Neural cell (in vitro differentiated cells): ENCODE results near the gene MRGPRD. TPM values are rescaled to one million over a fixed set of nuclear protein-coding genes. Genes with fewer than 3 reads are reported as not detected.

Experiments
- H2AFZ ChIP-seq: fragments of 200-600, 300-800 bp; sonication (generic), shearing (Covaris generic); 2 replicates; pipeline ENCODE4 v1.6.0; 2014; ENCODE audit warnings: low read depth, mild to moderate bottlenecking, antibody characterized with exemption, low read length, moderate library complexity
- H3F3A ChIP-seq: fragments of 200-600 bp; shearing (Covaris generic); 2 replicates; pipeline ENCODE4 v1.6.1; 2016; ENCODE audit warnings: mild to moderate bottlenecking, moderate library complexity, mixed read lengths, antibody characterized with exemption, low read length; ENCODE audit not compliant: insufficient read depth, poor library complexity, severe bottlenecking
- H3K27ac ChIP-seq: fragments of 200-600, 300-800 bp; sonication (generic), shearing (Covaris generic); 2 replicates; pipeline ENCODE4 v1.5.1; 2014; ENCODE audit warnings: mild to moderate bottlenecking, low read length, moderate library complexity
- H3K27me3 ChIP-seq: fragments of 300-800, 200-600 bp; sonication (generic), shearing (Covaris generic); 2 replicates; pipeline ENCODE4 v1.6.0; 2014; ENCODE audit warnings: mild to moderate bottlenecking, low read depth, low read length, moderate library complexity; ENCODE audit not compliant: insufficient read depth
- H3K36me3 ChIP-seq: fragments of 300-800, 200-600 bp; sonication (generic), shearing (Covaris generic); 2 replicates; pipeline ENCODE4 v1.5.1; 2014; ENCODE audit warnings: mild to moderate bottlenecking, antibody characterized with exemption, low read length, moderate library complexity; ENCODE audit not compliant: insufficient read depth
- H3K4me2 ChIP-seq: fragments of 300-800, 200-600 bp; sonication (generic), shearing (Covaris generic); 2 replicates; pipeline ENCODE4 v1.6.0; 2014; ENCODE audit warnings: mild to moderate bottlenecking, low read length
- H3K4me3 ChIP-seq: fragments of 300-800, 200-600 bp; sonication (generic), shearing (Covaris generic); 2 replicates; pipeline ENCODE4 v1.5.1; 2014; ENCODE audit warnings: mild to moderate bottlenecking, low read length, moderate library complexity
- H3K79me2 ChIP-seq: fragments of 200-600 bp; shearing (Covaris generic); replicated peaks from 2 replicates; pipeline ENCODE4 v1.6.0; 2014; ENCODE audit warnings: mild to moderate bottlenecking, low read length, moderate library complexity; ENCODE audit not compliant: insufficient read depth
- H3K9ac ChIP-seq: fragments of 300-800, 200-600 bp; sonication (generic), shearing (Covaris generic); 2 replicates; pipeline ENCODE4 v1.6.1; 2016; ENCODE audit warnings: mild to moderate bottlenecking, low read length, mixed read lengths
- H3K9me2 ChIP-seq: fragments of 200-600 bp; shearing (Covaris generic); 2 replicates; pipeline ENCODE4 v1.6.1; 2016; ENCODE audit warnings: mild to moderate bottlenecking, low read length, mixed read lengths; ENCODE audit not compliant: insufficient read depth
- H3K9me3 ChIP-seq: fragments of 200-600, 300-800 bp; sonication (generic), shearing (Covaris generic); 2 replicates; pipeline ENCODE4 v1.6.1; 2016; ENCODE audit warnings: mild to moderate bottlenecking, mixed run types, low read length, moderate library complexity, mixed read lengths
- H4K20me1 ChIP-seq: fragments of 200-600 bp; shearing (Covaris generic); 2 replicates; pipeline ENCODE4 v1.6.1; 2016; ENCODE audit warnings: mild to moderate bottlenecking, mixed run types; ENCODE audit not compliant: insufficient read depth
- CTCF ChIP-seq: fragments of 450-650 bp; IDR thresholded peaks from 2 replicates; pipeline ENCODE4 v1.5.1; 2014; ENCODE audit warnings: antibody characterized with exemption, mild to moderate bottlenecking, moderate library complexity; ENCODE audit not compliant: poor library complexity, severe bottlenecking
- EP300 ChIP-seq: fragments of 450-650 bp; conservative IDR thresholded peaks from 2 replicates; pipeline ENCODE4 v1.6.1; 2014; ENCODE audit warnings: antibody characterized with exemption, mild to moderate bottlenecking, moderate library complexity; ENCODE audit not compliant: poor library complexity, severe bottlenecking
- EZH2 ChIP-seq: fragments of 200-600, 300-800 bp; shearing (Covaris generic), sonication (generic); IDR thresholded peaks from 2 replicates; pipeline ENCODE4 v1.6.1; 2014; ENCODE audit warnings: antibody characterized with exemption, low read length, borderline replicate concordance, mild to moderate bottlenecking; ENCODE audit not compliant: insufficient read depth, poor library complexity, severe bottlenecking
- MXI1 ChIP-seq: fragments of 450-650 bp; conservative IDR thresholded peaks from 2 replicates; pipeline ENCODE4 v1.6.1; 2014; ENCODE audit warnings: antibody characterized with exemption, mild to moderate bottlenecking; ENCODE audit not compliant: poor library complexity, severe bottlenecking
- POLR2AphosphoS5 ChIP-seq: IDR thresholded peaks from 2 replicates; pipeline ENCODE4 v1.6.1; 2012
- RAD21 ChIP-seq: fragments of 450-650 bp; conservative IDR thresholded peaks from 2 replicates; pipeline ENCODE4 v1.6.1; 2014; ENCODE audit warnings: antibody characterized with exemption, mild to moderate bottlenecking, moderate library complexity
- REST ChIP-seq: IDR thresholded peaks from 2 replicates; pipeline ENCODE4 v1.6.1; 2012; ENCODE audit warnings: borderline replicate concordance
- SMC3 ChIP-seq: fragments of 450-650 bp; conservative IDR thresholded peaks from 2 replicates; pipeline ENCODE4 v1.6.1; 2014; ENCODE audit warnings: antibody characterized with exemption, mild to moderate bottlenecking, moderate library complexity; ENCODE audit not compliant: poor library complexity
- TAF1 ChIP-seq: IDR thresholded peaks from 2 replicates; pipeline ENCODE4 v1.6.1; 2012; ENCODE audit warnings: low read depth
- polyA plus RNA-seq: library from polyadenylated mRNA; depleted of rRNA; stranded (reverse); fragments of >200 nt; gene quantifications from 2 replicates; pipeline ENCODE4 v1.2.3, GENCODE V29; 2014

Gene MRGPRD
- polyA plus RNA-seq, 1 donor from 2014 or later = not detected

GRCh38 chr11:68955607-68955958 lies 25.2 kb downstream of the MRGPRD start:
- no peaks in the 10 kb centered on the region for H3K36me3 ChIP-seq
- no peaks in the 10 kb centered on the region for H4K20me1 ChIP-seq
- H3K4me2 ChIP-seq = no peak overlapping the region
- H3K9me2 ChIP-seq = no peaks in the 10 kb centered on the region
- no peak overlapping the region for H3K9ac ChIP-seq
- H3F3A ChIP-seq = no peaks in the 10 kb centered on the region
- no peak overlapping the region for H3K27ac ChIP-seq
- no peak overlapping the region for H2AFZ ChIP-seq
- H3K4me3 ChIP-seq = no peak overlapping the region
- H3K79me2 ChIP-seq = no peaks in the 10 kb centered on the region
- H3K27me3 ChIP-seq = no peaks in the 10 kb centered on the region
- no peaks in the 10 kb centered on the region for H3K9me3 ChIP-seq
- TF ChIP-seq TAF1 = no peak

GRCh38 chr11:68954836-68955606 lies 25.8 kb downstream of the MRGPRD start:
- Histone ChIP-seq H3K79me2 (no peaks in the 10 kb centered on the region), H3K4me3 (no peak overlapping the region), H3F3A (no peaks in the 10 kb centered on the region), H3K27ac (no peak overlapping the region), H3K9me3 (no peaks in the 10 kb centered on the region), H3K9me2 (no peaks in the 10 kb centered on the region), H3K27me3 (no peaks in the 10 kb centered on the region), H4K20me1 (no peaks in the 10 kb centered on the region), H2AFZ (no peak overlapping the region), H3K36me3 (no peaks in the 10 kb centered on the region), H3K9ac (no peak overlapping the region), H3K4me2 (no peak overlapping the region)
- no peak for TF ChIP-seq CTCF
- no peak for TF ChIP-seq RAD21
- no peak for TF ChIP-seq SMC3
- no peak for TF ChIP-seq REST
- no peak for TF ChIP-seq TAF1
- no peak for TF ChIP-seq EP300
- TF ChIP-seq EZH2 = no peak
- no peak for TF ChIP-seq POLR2AphosphoS5
- TF ChIP-seq MXI1 = no peak
